Astrocyte (in vitro differentiated cells and primary cell): ENCODE data around the gene CPED1. TPM values are rescaled to one million over a fixed set of nuclear protein-coding genes. Genes with fewer than 3 reads are reported as not detected.

ENCODE experiments used
- DNase-seq: peaks from one replicate; pipeline ENCODE4 v3.0.0-alpha.2; 2010; ENCODE audit warnings: low read depth
- FAIRE-seq: peaks from 2 replicates; lab custom pipeline; 2011; peaks lifted over from hg19 to GRCh38; lab: Jason Lieb, UNC
- H2AFZ ChIP-seq: 2 replicates; pipeline ENCODE4 v1.6.0; 2012; ENCODE audit warnings: low read depth, low read length, inconsistent platforms
- H3K27ac ChIP-seq: 2 replicates; pipeline ENCODE4 v1.5.1; 2011; ENCODE audit warnings: low read depth, low read length, inconsistent platforms
- H3K27me3 ChIP-seq: 2 replicates; pipeline ENCODE4 v1.6.0; 2011; ENCODE audit warnings: low read length, inconsistent platforms; ENCODE audit not compliant: insufficient read depth
- H3K36me3 ChIP-seq: 2 replicates; pipeline ENCODE4 v1.5.1; 2011; ENCODE audit warnings: low read length, inconsistent platforms; ENCODE audit not compliant: insufficient read depth
- H3K4me1 ChIP-seq: 2 replicates; pipeline ENCODE4 v1.5.1; 2011; ENCODE audit warnings: low read length, inconsistent platforms; ENCODE audit not compliant: insufficient read depth
- H3K4me2 ChIP-seq: 2 replicates; pipeline ENCODE4 v1.6.0; 2012; ENCODE audit warnings: low read length, inconsistent platforms
- H3K4me3 ChIP-seq: 2 replicates; pipeline ENCODE4 v1.5.1; 2011; ENCODE audit warnings: low read depth, mild to moderate bottlenecking, low read length, inconsistent platforms; ENCODE audit not compliant: insufficient read depth
- H3K79me2 ChIP-seq: 2 replicates; pipeline ENCODE4 v1.6.0; 2012; ENCODE audit warnings: mild to moderate bottlenecking, low read length, inconsistent platforms; ENCODE audit not compliant: insufficient read depth
- H3K9ac ChIP-seq: 2 replicates; pipeline ENCODE4 v1.6.0; 2012; ENCODE audit warnings: mild to moderate bottlenecking, low read length, inconsistent platforms
- H3K9me3 ChIP-seq: 2 replicates; pipeline ENCODE4 v1.5.1; 2012; ENCODE audit warnings: low read depth, mild to moderate bottlenecking, low read length, inconsistent platforms; ENCODE audit not compliant: insufficient read depth
- H4K20me1 ChIP-seq: 2 replicates; pipeline ENCODE4 v1.6.0; 2012; ENCODE audit warnings: low read length, inconsistent platforms; ENCODE audit not compliant: insufficient read depth
- H3K27ac Mint-ChIP-seq: one replicate; pipeline ENCODE4 v1.8.0; 2021; ENCODE audit warnings: mild to moderate bottlenecking, mixed read lengths; ENCODE audit not compliant: unreplicated experiment
- H3K27me3 Mint-ChIP-seq: one replicate; pipeline ENCODE4 v1.8.0; 2021; ENCODE audit warnings: low read depth, mixed read lengths; ENCODE audit not compliant: unreplicated experiment
- H3K36me3 Mint-ChIP-seq: one replicate; pipeline ENCODE4 v1.8.0; 2021; ENCODE audit warnings: low read depth, mixed read lengths; ENCODE audit not compliant: unreplicated experiment
- H3K4me1 Mint-ChIP-seq: one replicate; pipeline ENCODE4 v1.8.0; 2021; ENCODE audit warnings: low read depth, mixed read lengths; ENCODE audit not compliant: unreplicated experiment
- H3K4me3 Mint-ChIP-seq: one replicate; pipeline ENCODE4 v1.8.0; 2021; ENCODE audit warnings: mild to moderate bottlenecking, moderate library complexity, mixed read lengths; ENCODE audit not compliant: unreplicated experiment
- H3K9me3 Mint-ChIP-seq: one replicate; pipeline ENCODE4 v1.8.0; 2021; ENCODE audit warnings: mild to moderate bottlenecking, mixed read lengths; ENCODE audit not compliant: unreplicated experiment
- CTCF ChIP-seq: IDR thresholded peaks from 2 replicates; pipeline ENCODE4 v1.5.1; 2011; ENCODE audit warnings: low read depth, mild to moderate bottlenecking, inconsistent platforms, low read length, moderate library complexity; ENCODE audit not compliant: insufficient read depth
- EZH2 ChIP-seq: IDR thresholded peaks from 2 replicates; pipeline ENCODE4 v1.6.1; 2012; ENCODE audit warnings: mild to moderate bottlenecking, low read length, inconsistent platforms; ENCODE audit not compliant: insufficient read depth
- total RNA-seq: library from RNA; stranded (reverse); gene quantifications from 2 replicates; pipeline ENCODE4 v1.2.1, GENCODE V29; 2021

CPED1 gene
- total RNA-seq, 1 donor from 2014 or later = 6.1 TPM

DNA sequence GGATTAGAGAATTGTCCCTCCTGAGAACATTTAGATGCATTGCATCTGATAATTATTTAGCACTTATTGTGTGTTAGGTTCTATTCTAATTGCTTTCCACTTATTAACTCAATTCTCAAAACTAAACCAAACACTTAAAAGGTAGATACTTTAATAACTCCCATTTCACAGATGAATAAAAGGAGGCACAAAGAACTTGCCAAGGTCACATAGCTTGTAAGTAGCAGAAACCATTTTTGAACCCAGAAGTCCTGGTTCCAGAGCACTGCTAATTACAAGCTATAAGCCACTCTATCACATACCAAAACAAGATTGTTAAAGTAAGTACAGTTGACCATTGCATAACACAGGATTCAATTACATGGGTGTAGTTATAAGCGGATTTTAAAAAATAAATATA lies 164.9 kb downstream of the CPED1 start:
- H3K27me3 ChIP-seq = no peaks in the 10 kb centered on the region
- no peaks in the 10 kb centered on the region for H3K9me3 ChIP-seq
- FAIRE-seq = no peak
- no peak overlapping the region for H3K9ac ChIP-seq
- no peak overlapping the region for H3K27ac ChIP-seq
- TF ChIP-seq EZH2 = no peak
- no peak for TF ChIP-seq CTCF
- H3K79me2 ChIP-seq = no peaks in the 10 kb centered on the region
- no peak overlapping the region for H2AFZ ChIP-seq
- Mint-ChIP-seq H3K9me3 (no peaks in the 10 kb centered on the region), H3K4me1 (peaks cover 10% of the 10 kb centered on the region), H3K4me3 (no peak overlapping the region), H3K27me3 (no peaks in the 10 kb centered on the region), H3K36me3 (no peaks in the 10 kb centered on the region), H3K27ac (no peak overlapping the region)
- no peak overlapping the region for H3K4me2 ChIP-seq
- H3K36me3 ChIP-seq = no peaks in the 10 kb centered on the region
- no peak for DNase-seq
- H3K4me3 ChIP-seq = no peak overlapping the region
- no peaks in the 10 kb centered on the region for H4K20me1 ChIP-seq
- no peaks in the 10 kb centered on the region for H3K4me1 ChIP-seq

DNA sequence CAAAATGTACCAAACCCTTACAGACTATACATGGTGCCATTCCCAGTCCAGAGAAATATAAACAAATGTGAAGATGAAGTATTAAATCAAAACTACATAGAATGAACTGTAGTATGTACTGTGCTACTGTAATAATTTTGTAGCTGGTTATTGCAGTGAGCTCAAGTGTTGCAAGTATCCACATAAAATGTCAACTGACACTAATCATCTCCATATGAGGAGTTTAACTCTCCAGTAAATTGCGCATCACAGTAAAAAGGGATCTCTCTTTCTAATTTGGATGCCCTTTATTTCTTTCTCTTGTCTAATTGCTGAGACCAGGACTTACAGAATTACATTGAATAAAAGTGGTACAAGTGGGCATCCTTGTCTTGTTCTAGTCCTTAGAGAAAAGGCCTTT lies 165.5 kb downstream of the CPED1 start:
- no peak overlapping the region for H3K27ac Mint-ChIP-seq
- FAIRE-seq (no peak), DNase-seq (no peak)
- H3K79me2 ChIP-seq = no peaks in the 10 kb centered on the region
- H3K27me3 Mint-ChIP-seq = no peaks in the 10 kb centered on the region
- TF ChIP-seq CTCF (no peak), EZH2 (no peak)
- no peaks in the 10 kb centered on the region for H3K9me3 ChIP-seq
- no peaks in the 10 kb centered on the region for H3K4me1 ChIP-seq
- no peak overlapping the region for H3K4me2 ChIP-seq
- H3K4me3 Mint-ChIP-seq = no peak overlapping the region
- no peak overlapping the region for H3K27ac ChIP-seq
- no peaks in the 10 kb centered on the region for H3K36me3 ChIP-seq
- H3K4me3 ChIP-seq = no peak overlapping the region
- no peak overlapping the region for H2AFZ ChIP-seq
- peaks cover 10% of the 10 kb centered on the region for H3K4me1 Mint-ChIP-seq
- no peaks in the 10 kb centered on the region for H4K20me1 ChIP-seq
- H3K27me3 ChIP-seq = no peaks in the 10 kb centered on the region
- H3K36me3 Mint-ChIP-seq = no peaks in the 10 kb centered on the region
- H3K9me3 Mint-ChIP-seq = no peaks in the 10 kb centered on the region
- H3K9ac ChIP-seq = no peak overlapping the region

GRCh38 chr7:121156825-121157224 lies 168.3 kb downstream of the CPED1 start:
- H3K9ac ChIP-seq = no peak overlapping the region
- Mint-ChIP-seq H3K36me3 (no peaks in the 10 kb centered on the region), H3K27ac (no peak overlapping the region), H3K4me1 (peaks cover 6% of the 10 kb centered on the region), H3K27me3 (no peaks in the 10 kb centered on the region), H3K9me3 (peaks cover 3% of the 10 kb centered on the region), H3K4me3 (no peak overlapping the region)
- H3K4me2 ChIP-seq = no peak overlapping the region
- no peaks in the 10 kb centered on the region for H3K4me1 ChIP-seq
- TF ChIP-seq CTCF (no peak), EZH2 (no peak)
- no peak overlapping the region for H2AFZ ChIP-seq
- no peaks in the 10 kb centered on the region for H3K9me3 ChIP-seq
- no peak overlapping the region for H3K27ac ChIP-seq
- no peaks in the 10 kb centered on the region for H3K36me3 ChIP-seq
- no peaks in the 10 kb centered on the region for H4K20me1 ChIP-seq
- H3K27me3 ChIP-seq = no peaks in the 10 kb centered on the region
- H3K79me2 ChIP-seq = no peaks in the 10 kb centered on the region
- no peak for FAIRE-seq
- no peak overlapping the region for H3K4me3 ChIP-seq
- DNase-seq = no peak
